Measurements from ENCODE around the gene TBC1D14. TPM values are rescaled to one million over a fixed set of nuclear protein-coding genes. Genes with fewer than 3 reads are reported as not detected.

TBC1D14 gene
- total and polyA plus RNA-seq, 3 donors from 2014 or later: 78.0 to 98.8 (median 87.6) TPM

GRCh38 chr4:7042503-7043283, 133.1 kb downstream of the TBC1D14 start:
- TF ChIP-seq CTCF (IDR thresholded peaks at IDR 0.05): peak; percentile 16 to 95 (median 79)
- TF ChIP-seq POLR2A (IDR thresholded peaks at IDR 0.05): no peak
- Histone ChIP-seq H3K9me3 (no peaks in the 10 kb centered on the region), H3K4me1 (peaks cover 43% of the 10 kb centered on the region), H3K4me3 (peak overlapping the region; percentile 55 to 78), H3K27ac (peak overlapping the region; percentile 40 to 65), H3K27me3 (no peaks in the 10 kb centered on the region), H3K36me3 (ENCODE audit: low read depth, missing control alignments) (no peaks in the 10 kb centered on the region)
- 0% methylated on average over 41 to 59 of the region's 90 CpGs for WGBS, 2 donors
- intact Hi-C loops (cut with DNase I; ENCODE audit: low total_unique reads): no loop called here
- DNase-seq: peak; percentile 97

- peak; percentile 56 for DNase-seq
- Histone ChIP-seq H3K36me3 (ENCODE audit: low read depth, missing control alignments) (no peaks in the 10 kb centered on the region), H3K4me3 (peak within 1 kb of the TSS; percentile 96 to 99), H3K27ac (peak within 1 kb of the TSS; percentile 92 to 93), H3K4me1 (peaks cover 43% of the 10 kb centered on the region), H3K27me3 (no peaks in the 10 kb centered on the region), H3K9me3 (no peaks in the 10 kb centered on the region)
- intact Hi-C loops (cut with DNase I; ENCODE audit: low total_unique reads): no loop called here
- TF ChIP-seq POLR2A (IDR thresholded peaks at IDR 0.05): no peak
- TF ChIP-seq CTCF (IDR thresholded peaks at IDR 0.05): no peak
- 1% methylated on average over 102 of the region's 119 CpGs; no CpG with 5 or more reads in 1 of the 2 donors for WGBS, 2 donors
Measured at GRCh38 chr4:7043284-7044136, 133.9 kb downstream of the TBC1D14 start, which contains the start of gene TADA2B. TADA2B (plus strand) TSS chr4:7043372; CDS start chr4:7043580, 208 bp downstream.

GRCh38 chr4:7044137-7044930, 134.7 kb downstream of the TBC1D14 start:
- peak overlapping the region; percentile 96 to 99 for H3K4me3 ChIP-seq
- TF ChIP-seq POLR2A (IDR thresholded peaks at IDR 0.05) (no peak), CTCF (IDR thresholded peaks at IDR 0.05) (no peak)
- no peaks in the 10 kb centered on the region for H3K9me3 ChIP-seq
- peak overlapping the region; percentile 92 to 93 for H3K27ac ChIP-seq
- H3K27me3 ChIP-seq: no peaks in the 10 kb centered on the region
- 4 to 6% methylated on average over 22 to 27 of the region's 29 CpGs for WGBS, 2 donors
- no peaks in the 10 kb centered on the region for H3K36me3 ChIP-seq (ENCODE audit: low read depth, missing control alignments)
- intact Hi-C loops (cut with DNase I; ENCODE audit: low total_unique reads): no loop called here
- H3K4me1 ChIP-seq: peaks cover 43% of the 10 kb centered on the region
- DNase-seq: peak; percentile 74

- H3K4me1 ChIP-seq: peaks cover 52% of the 10 kb centered on the region
Measured at GRCh38 chr4:7045553-7045952, 135.9 kb downstream of the TBC1D14 start.

More at GRCh38 chr4:7045553-7045952, 135.9 kb downstream of the TBC1D14 start:
- Histone ChIP-seq H3K4me3 (no peak overlapping the region), H3K36me3 (ENCODE audit: low read depth, missing control alignments) (no peaks in the 10 kb centered on the region), H3K9me3 (no peaks in the 10 kb centered on the region), H3K27ac (peak overlapping the region; percentile 92 to 93), H3K27me3 (no peaks in the 10 kb centered on the region)
- DNase-seq: no peak
- WGBS, 2 donors: 51 to 55% methylated on average over 8 of the region's 8 CpGs
- intact Hi-C loops (cut with DNase I; ENCODE audit: low total_unique reads): no loop called here
- TF ChIP-seq CTCF (IDR thresholded peaks at IDR 0.05): no peak
- TF ChIP-seq POLR2A (IDR thresholded peaks at IDR 0.05): no peak

Measured in testis (tissue), 3 donors.